B cell (primary cell): Measurements from ENCODE around the gene ZNF683. TPM values are rescaled to one million over a fixed set of nuclear protein-coding genes. Genes with fewer than 3 reads are reported as not detected.
A peak's percentile ranks its signal among the peaks of the same experiment; 100 is the strongest.

Experiments
- ATAC-seq: fragments of 200-7000 bp; cut with Tn5 transposase; one replicate; pipeline ENCODE4 v1.10.0; 2021; ENCODE audit warnings: low read depth, mild to moderate bottlenecking, moderate number of reproducible peaks, moderate library complexity
- CTCF ChIA-PET: fragments of 350-600 bp; sonication (Branson Sonifier 250); formaldehyde crosslinking; loops from one replicate; lab custom pipeline; 2021; ENCODE audit warnings: antibody characterized with exemption, inconsistent platforms; lab: Charles Lee
- POLR2A ChIA-PET: fragments of 350-600 bp; sonication (Branson Sonifier 250); formaldehyde crosslinking; loops from one replicate; lab custom pipeline; 2021; ENCODE audit warnings: antibody characterized with exemption; lab: Charles Lee
- DNase-seq: peaks from one replicate; pipeline ENCODE4 v3.0.0; 2013
- H2AFZ ChIP-seq: 2 replicates; pipeline ENCODE4 v1.6.1; 2012; ENCODE audit warnings: mild to moderate bottlenecking, low read depth, low read length; ENCODE audit not compliant: insufficient read depth, poor library complexity, severe bottlenecking
- H3K27ac ChIP-seq, 2 donors: 1 replicate in 1 of 2; 2 replicates in 1 of 2; pipeline ENCODE4 v1.5.1; 2012 to 2013; ENCODE audit warnings: low read length in 2 of 2, mild to moderate bottlenecking in 2 of 2, moderate library complexity in 1 of 2
- H3K27me3 ChIP-seq, 4 experiments: fragments of 200-600 bp in 1 of 4; sonication (generic) in 1 of 4; replicated peaks in 1 of 4; 1 replicate in 2 of 4; 2 replicates in 2 of 4; pipeline versions ENCODE4 v1.6.1 to v1.7.0; 2013 to 2016; ENCODE audit warnings: low read length in 3 of 4, mild to moderate bottlenecking in 2 of 4, mixed read lengths in 1 of 4, moderate library complexity in 1 of 4; ENCODE audit not compliant: insufficient read depth in 4 of 4, control insufficient read depth in 3 of 4; ENCODE audit errors: control extremely low read depth in 1 of 4
- H3K36me3 ChIP-seq, 2 experiments: replicated peaks in 1 of 2; 1 replicate in 1 of 2; 2 replicates in 1 of 2; pipeline versions ENCODE4 v1.6.1 to v1.7.1; 2013; ENCODE audit warnings: low read length in 1 of 2; ENCODE audit not compliant: insufficient read depth in 2 of 2, control insufficient read depth in 1 of 2; ENCODE audit errors: control extremely low read depth in 1 of 2, extremely low read depth in 1 of 2
- H3K4me1 ChIP-seq, 2 donors: fragments of 200-600 bp in 1 of 2; sonication (generic) in 1 of 2; 1 replicate in 1 of 2; 2 replicates in 1 of 2; pipeline versions ENCODE4 v1.5.1 to v1.6.1; 2013 to 2017; ENCODE audit warnings: low read length in 2 of 2; ENCODE audit not compliant: control insufficient read depth in 2 of 2, insufficient read depth in 2 of 2
- H3K4me2 ChIP-seq: replicated peaks from 2 replicates; pipeline ENCODE3; 2012; ENCODE audit warnings: mild to moderate bottlenecking, low read depth, low read length; ENCODE audit not compliant: poor library complexity, severe bottlenecking
- H3K4me3 ChIP-seq, 5 experiments: fragments of 200-600 bp in 1 of 5; sonication (generic) in 1 of 5; 1 replicate in 3 of 5; 2 replicates in 2 of 5; pipeline versions ENCODE4 v1.5.1 to v1.7.0; 2011 to 2016; ENCODE audit warnings: low read length in 4 of 5, mild to moderate bottlenecking in 4 of 5, low read depth in 2 of 5, control low read depth in 1 of 5, moderate library complexity in 1 of 5; ENCODE audit not compliant: insufficient read depth in 1 of 5; ENCODE audit errors: control extremely low read depth in 1 of 5, extremely low read depth in 1 of 5
- H3K79me2 ChIP-seq: fragments of 200-600 bp; sonication (generic); one replicate; pipeline ENCODE4 v1.6.0; 2016; ENCODE audit warnings: low read length; ENCODE audit not compliant: control insufficient read depth, insufficient read depth
- H3K9ac ChIP-seq: fragments of 200-600 bp; sonication (generic); 2 replicates; pipeline ENCODE4 v1.6.1; 2017; ENCODE audit warnings: mild to moderate bottlenecking, low read length, moderate library complexity
- H3K9me3 ChIP-seq, 3 donors: one replicate each; pipeline versions ENCODE4 v1.6.1 to v1.7.1; 2013; ENCODE audit warnings: low read length in 2 of 3; ENCODE audit not compliant: control insufficient read depth in 2 of 3, insufficient read depth in 1 of 3; ENCODE audit errors: control extremely low read depth in 1 of 3
- H4K20me1 ChIP-seq: 2 replicates; pipeline ENCODE4 v1.6.0; 2012; ENCODE audit warnings: mild to moderate bottlenecking, low read length; ENCODE audit not compliant: insufficient read depth, control insufficient read depth, poor library complexity, severe bottlenecking
- H3K27ac Mint-ChIP-seq: one replicate; pipeline ENCODE4 v1.8.0; 2021; ENCODE audit warnings: mixed read lengths
- H3K27me3 Mint-ChIP-seq: one replicate; pipeline ENCODE4 v1.8.0; 2021; ENCODE audit warnings: mixed read lengths
- H3K4me1 Mint-ChIP-seq: one replicate; pipeline ENCODE4 v1.8.0; 2021; ENCODE audit warnings: mixed read lengths
- H3K4me3 Mint-ChIP-seq: one replicate; pipeline ENCODE4 v1.8.0; 2021; ENCODE audit warnings: mixed read lengths
- H3K9me3 Mint-ChIP-seq: one replicate; pipeline ENCODE4 v1.8.0; 2022; ENCODE audit warnings: mixed read lengths; ENCODE audit not compliant: insufficient read depth
- EZH2 ChIP-seq: IDR thresholded peaks from 2 replicates; pipeline ENCODE4 v1.6.1; 2012; ENCODE audit warnings: borderline replicate concordance, low read depth, mild to moderate bottlenecking, moderate library complexity, low read length; ENCODE audit not compliant: insufficient read depth, poor library complexity, severe bottlenecking
- WGBS: methylation state at CpG from one replicate; pipeline ENCODE4 v1.1.5; 2013; ENCODE audit warnings: missing lambda C conversion rate; ENCODE audit not compliant: insufficient coverage; 5-methylcytosine and 5-hydroxymethylcytosine counted together
- intact Hi-C: fragments of 100-400 bp; cut with micrococcal nuclease; formaldehyde crosslinking; loops from one replicate; pipeline ENCODE4 v1.10.0; 2022
- polyA plus RNA-seq: library from polyadenylated mRNA; depleted of rRNA; stranded (reverse); fragments of >200 nt; gene quantifications from 2 replicates; pipeline ENCODE4 v1.2.3, GENCODE V29; 2012
- total RNA-seq, 2 donors: library from RNA; stranded (reverse); fragments of 120-200 nt in 1 of 2; gene quantifications; 1 replicate in 1 of 2; 2 replicates in 1 of 2; pipeline versions ENCODE4 v1.2.3 to v1.2.4, GENCODE V29; 2013 to 2022
- TF ChIP-seq, protein P1 (sequence below): fragments of 200-600 bp; IDR thresholded peaks from one replicate; pipeline ENCODE4 v1.8.0; 2022; ENCODE audit warnings: antibody characterized with exemption, mild to moderate bottlenecking

The ZNF683 gene
- total and polyA plus RNA-seq, 2 donors (not counting 1 experiment from before 2014, with no cell fraction given), result 0.45 to 0.67 TPM

- Histone ChIP-seq H3K9ac (peak overlapping the region; percentile 19), H3K9me3 (no peaks in the 10 kb centered on the region), H4K20me1 (no peaks in the 10 kb centered on the region), H3K36me3 (no peaks in the 10 kb centered on the region), H3K4me1 (peaks cover 25 to 40% of the 10 kb centered on the region in 2 donors), H3K79me2 (no peaks in the 10 kb centered on the region), H3K27ac (peak overlapping the region; percentile 52 to 76), H2AFZ (peak overlapping the region; percentile 70), H3K4me2 (peak overlapping the region; percentile 70), H3K27me3 (no peaks in the 10 kb centered on the region), H3K4me3 (peak overlapping the region in 3 of 5 experiments; percentile 17 to 36 (median 17))
- Mint-ChIP-seq H3K27me3 (no peaks in the 10 kb centered on the region), H3K9me3 (peaks cover 2% of the 10 kb centered on the region), H3K27ac (peak overlapping the region; percentile 93), H3K4me3 (peak overlapping the region; percentile 77), H3K4me1 (peaks cover 46% of the 10 kb centered on the region)
- POLR2A ChIA-PET, result interaction anchor here (0.9 kb wide), 1 partner anchor 88 kb away, joined by 3 read pairs; no protein-coding TSS in a partner anchor
- ATAC-seq (peak; percentile 93), DNase-seq (peak; percentile 62)
- 30% methylated on average over 2 of the region's 5 CpGs for WGBS
- intact Hi-C loops, result no loop called here
- TF ChIP-seq EZH2, result no peak
- TF ChIP-seq, protein P1, sequence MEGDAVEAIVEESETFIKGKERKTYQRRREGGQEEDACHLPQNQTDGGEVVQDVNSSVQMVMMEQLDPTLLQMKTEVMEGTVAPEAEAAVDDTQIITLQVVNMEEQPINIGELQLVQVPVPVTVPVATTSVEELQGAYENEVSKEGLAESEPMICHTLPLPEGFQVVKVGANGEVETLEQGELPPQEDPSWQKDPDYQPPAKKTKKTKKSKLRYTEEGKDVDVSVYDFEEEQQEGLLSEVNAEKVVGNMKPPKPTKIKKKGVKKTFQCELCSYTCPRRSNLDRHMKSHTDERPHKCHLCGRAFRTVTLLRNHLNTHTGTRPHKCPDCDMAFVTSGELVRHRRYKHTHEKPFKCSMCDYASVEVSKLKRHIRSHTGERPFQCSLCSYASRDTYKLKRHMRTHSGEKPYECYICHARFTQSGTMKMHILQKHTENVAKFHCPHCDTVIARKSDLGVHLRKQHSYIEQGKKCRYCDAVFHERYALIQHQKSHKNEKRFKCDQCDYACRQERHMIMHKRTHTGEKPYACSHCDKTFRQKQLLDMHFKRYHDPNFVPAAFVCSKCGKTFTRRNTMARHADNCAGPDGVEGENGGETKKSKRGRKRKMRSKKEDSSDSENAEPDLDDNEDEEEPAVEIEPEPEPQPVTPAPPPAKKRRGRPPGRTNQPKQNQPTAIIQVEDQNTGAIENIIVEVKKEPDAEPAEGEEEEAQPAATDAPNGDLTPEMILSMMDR, result no peak
- CTCF ChIA-PET, result interaction anchor here (0.9 to 3.5 kb wide), 12 partner anchors 9 to 209 kb away, joined by 3 to 17 read pairs (median 4); partner anchors contain the start of gene ZNF593
Measured at GRCh38 chr1:26378088-26378878, 5.7 kb upstream of the ZNF683 start.

GRCh38 chr1:26376050-26376449 lies 3.5 kb upstream of the ZNF683 start:
- no peak for DNase-seq
- no peak overlapping the region for H3K4me2 ChIP-seq
- H2AFZ ChIP-seq, result no peak overlapping the region
- Mint-ChIP-seq H3K9me3 (peaks cover 2% of the 10 kb centered on the region), H3K4me3 (no peak overlapping the region), H3K27me3 (no peaks in the 10 kb centered on the region), H3K27ac (peak overlapping the region; percentile 29), H3K4me1 (peaks cover 47% of the 10 kb centered on the region)
- H3K36me3 ChIP-seq, result no peaks in the 10 kb centered on the region
- H3K79me2 ChIP-seq, result no peaks in the 10 kb centered on the region
- intact Hi-C loops, result no loop called here
- no peak overlapping the region for H3K27ac ChIP-seq
- ChIA-PET CTCF (interaction anchor here (0.9 to 3.5 kb wide), 3 partner anchors 11 to 41 kb away, joined by 5 to 13 read pairs (median 5); no protein-coding TSS in a partner anchor), POLR2A (no interaction called here)
- H4K20me1 ChIP-seq, result no peaks in the 10 kb centered on the region
- peaks cover 25 to 42% of the 10 kb centered on the region in 2 donors for H3K4me1 ChIP-seq
- no peak overlapping the region for H3K4me3 ChIP-seq
- no peak overlapping the region for H3K9ac ChIP-seq
- ATAC-seq, result no peak
- H3K9me3 ChIP-seq, result no peaks in the 10 kb centered on the region
- no peaks in the 10 kb centered on the region for H3K27me3 ChIP-seq
- WGBS, result 96% methylated on average over 4 of the region's 4 CpGs
- no peak for TF ChIP-seq EZH2
- TF ChIP-seq, protein P1, result no peak
